Measurements from ENCODE around the gene GRIP1.

GRCh38 chr12:66319266-66319954 lies 359.5 kb downstream of the GRIP1 start:
- no peak for TF ChIP-seq ZNF274 (IDR thresholded peaks at IDR 0.05; ENCODE audit: insufficient read depth, insufficient read length)
- no peak for TF ChIP-seq RFX5 (IDR thresholded peaks at IDR 0.05; ENCODE audit: low read depth, low read length)
- no peak for TF ChIP-seq SIN3A (IDR thresholded peaks at IDR 0.05; ENCODE audit: low read depth, low read length)
- TF ChIP-seq CHD2 (IDR thresholded peaks at IDR 0.05; ENCODE audit: borderline replicate concordance, low read depth, low read length), result no peak
- no peak for TF ChIP-seq POLR2A (IDR thresholded peaks at IDR 0.05; ENCODE audit: low read depth, low read length)
- no peak for TF ChIP-seq CTCF (IDR thresholded peaks at IDR 0.05 in 2 of 3, conservative IDR thresholded peaks at IDR 0.05 in 1 of 3; ENCODE audit: control insufficient read depth in 2 of 3, extremely low read depth in 1 of 3, insufficient read depth in 1 of 3, low read depth in 3 of 3, low read length in 3 of 3)
- no peak for TF ChIP-seq HDGF (IDR thresholded peaks at IDR 0.05)

Measured in GM12878 (cell line).